ENCODE measurements around the gene FAM53A.

- TF ChIP-seq CTCF (conservative IDR thresholded peaks at IDR 0.05 in 1 of 2, IDR thresholded peaks at IDR 0.05 in 1 of 2; ENCODE audit: low read depth in 1 of 2, low read length in 2 of 2) = no peak
- no peak for TF ChIP-seq EZH2 (IDR thresholded peaks at IDR 0.05; ENCODE audit: low read length, missing control alignments)
Observed at GRCh38 chr4:1670279-1670678, 13.8 kb downstream of the FAM53A start.

All from fibroblast of lung (primary cell).